NCI-H128 (cell line): ENCODE data around the gene CCL23.
"Not testable (repeated sequence)": the region's sequence is repeated elsewhere in the genome, so short reads cannot be mapped to it uniquely, and the experiment has no call there.

Experiments
- DNase-seq: peaks from one replicate; lab custom pipeline; 2025; ENCODE audit not compliant: unreplicated experiment; lab: John Stamatoyannopoulos, UW

The CCL23 gene

DNA sequence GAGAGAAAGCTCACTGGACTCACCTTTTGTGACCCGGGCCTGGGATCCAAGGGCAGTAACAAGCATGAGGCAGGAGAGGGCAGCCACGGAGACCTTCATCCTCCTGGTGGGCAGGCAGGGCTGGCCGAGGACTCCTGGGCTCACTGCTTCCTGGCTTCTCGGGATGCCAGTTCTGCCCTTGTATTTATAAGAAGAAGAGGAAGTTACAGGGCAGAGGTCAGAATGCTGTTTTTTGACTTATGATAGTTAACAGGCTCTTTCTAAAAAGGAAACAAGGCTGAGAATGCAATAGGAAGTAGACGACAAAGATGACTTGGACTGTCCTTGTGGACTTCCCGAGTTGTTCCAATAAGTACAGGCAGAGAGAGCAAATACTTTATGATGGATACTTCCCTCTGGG lies at the start of gene CCL23:
TSS of gene CCL23 (minus strand) at position 174 of the 400 bp plus-strand sequence. CDS start at position 99, 75 bp downstream.
- DNase-seq: no peak

DNA sequence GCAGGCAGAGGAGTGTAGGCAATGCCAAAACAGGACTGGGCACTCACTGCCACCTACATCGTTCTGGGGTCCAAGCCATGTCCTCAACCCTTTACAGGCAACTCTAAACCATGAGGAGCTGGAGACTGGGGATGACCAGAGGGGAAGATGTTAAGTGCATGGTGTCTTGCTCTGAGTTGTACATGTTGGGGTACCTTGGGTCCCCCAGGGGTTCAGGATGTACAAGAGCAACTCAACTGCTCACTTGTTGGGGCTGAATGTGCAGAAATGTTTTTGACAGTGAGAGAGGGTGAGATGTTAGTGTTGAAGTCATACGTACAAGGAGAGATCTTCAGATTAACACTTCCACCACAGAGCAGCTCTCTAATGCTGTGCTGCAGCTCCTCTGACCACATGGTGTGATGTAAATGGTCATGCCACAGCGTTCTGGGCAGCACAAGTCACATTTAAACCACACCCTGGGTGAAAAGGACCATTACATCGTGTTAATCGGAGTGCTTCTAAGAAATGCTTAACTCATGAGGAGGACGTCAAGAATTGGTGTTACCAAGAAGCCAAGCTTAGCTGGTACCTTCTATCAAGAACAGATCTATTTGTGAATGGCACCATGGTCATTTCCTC lies 48.7 kb upstream of the CCL23 start:
- no peak for DNase-seq

DNA sequence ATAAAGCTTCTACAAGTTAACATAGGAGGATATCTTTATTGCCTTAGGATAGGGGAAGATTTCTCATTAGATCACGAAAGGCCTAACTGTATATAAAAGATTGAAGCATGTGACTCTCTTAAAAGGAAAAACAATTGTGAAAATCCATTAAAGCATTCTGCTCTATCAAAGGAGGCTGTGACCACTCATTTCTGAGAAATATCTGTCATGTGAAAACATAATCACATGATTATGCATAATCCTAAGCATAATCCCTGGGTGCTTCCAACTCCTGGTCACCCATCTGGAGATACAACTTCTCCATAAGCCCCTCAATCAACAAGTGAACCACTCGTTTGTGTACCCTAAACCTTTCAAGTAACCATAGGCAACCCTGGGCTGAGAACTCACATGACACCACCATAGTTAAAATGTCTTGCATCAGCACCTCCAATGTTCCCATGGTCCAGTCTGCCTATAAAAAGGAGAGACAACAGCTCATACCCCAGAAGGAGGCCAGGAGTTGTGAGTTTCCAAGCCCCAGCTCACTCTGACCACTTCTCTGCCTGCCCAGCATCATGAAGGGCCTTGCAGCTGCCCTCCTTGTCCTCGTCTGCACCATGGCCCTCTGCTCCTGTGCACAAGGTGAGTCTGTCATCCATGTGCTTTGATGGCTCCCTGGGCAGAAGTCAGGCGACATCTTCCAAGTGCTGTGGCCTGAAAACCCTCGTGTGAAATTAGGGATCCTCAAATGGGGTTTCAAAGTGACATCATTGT lies 46.2 kb upstream of the CCL23 start, which contains the start of gene CCL18:
TSS of gene CCL18 (plus strand) at position 487 of the 756 bp plus-strand sequence. CDS start at position 558, 71 bp downstream.
- no peak for DNase-seq

DNA sequence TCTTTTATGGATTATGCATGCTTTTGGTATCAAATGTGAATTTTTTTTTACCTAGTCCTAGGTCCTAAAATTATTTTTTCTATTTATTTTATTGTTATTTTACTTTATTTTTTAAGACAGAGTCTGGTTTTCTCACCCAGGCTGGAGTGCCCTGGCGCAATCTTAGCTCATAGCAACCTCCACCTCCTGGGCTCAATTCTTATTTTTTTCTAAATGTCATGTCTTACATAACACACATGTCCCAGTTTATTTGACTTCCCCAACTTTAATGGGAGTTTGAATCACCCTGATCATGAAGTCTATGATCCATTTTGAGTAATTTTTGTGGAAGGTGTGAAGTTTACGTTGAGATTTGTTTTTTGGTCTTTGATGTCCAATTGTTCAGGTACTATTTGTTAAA lies 43.0 kb upstream of the CCL23 start:
- no peak for DNase-seq

DNA sequence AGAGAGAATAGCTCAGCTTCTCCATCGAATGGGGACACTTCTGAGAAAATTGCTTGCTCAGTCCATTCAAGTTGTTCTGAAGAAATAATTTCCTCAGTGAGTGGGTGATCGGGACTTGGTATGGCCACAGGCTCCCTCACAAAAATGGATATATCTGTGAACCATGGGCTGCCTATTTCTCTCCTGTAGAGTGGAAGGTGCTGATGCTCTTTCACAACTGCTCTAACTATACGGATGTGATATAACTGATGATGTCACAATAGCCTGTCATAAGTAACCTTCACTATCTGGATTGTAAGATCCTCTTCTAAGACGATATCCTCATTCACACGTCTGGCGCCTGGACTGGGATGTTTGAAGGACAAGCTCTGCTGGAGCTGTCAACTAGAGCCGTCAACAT lies 41.6 kb upstream of the CCL23 start:
- no peak for DNase-seq

- DNase-seq: no peak
These were observed 40.1 kb upstream of the CCL23 start for GRCh38 chr17:36057911-36058310.

- no peak for DNase-seq
These were observed 38.2 kb upstream of the CCL23 start for GRCh38 chr17:36055921-36056520.

- DNase-seq: no peak
These were observed 37.4 kb upstream of the CCL23 start for GRCh38 chr17:36055171-36055570.

- no peak for DNase-seq
These were observed 31.9 kb upstream of the CCL23 start for GRCh38 chr17:36049643-36050042.

- no peak for DNase-seq
These were observed 30.3 kb upstream of the CCL23 start for GRCh38 chr17:36048066-36048465.

DNA sequence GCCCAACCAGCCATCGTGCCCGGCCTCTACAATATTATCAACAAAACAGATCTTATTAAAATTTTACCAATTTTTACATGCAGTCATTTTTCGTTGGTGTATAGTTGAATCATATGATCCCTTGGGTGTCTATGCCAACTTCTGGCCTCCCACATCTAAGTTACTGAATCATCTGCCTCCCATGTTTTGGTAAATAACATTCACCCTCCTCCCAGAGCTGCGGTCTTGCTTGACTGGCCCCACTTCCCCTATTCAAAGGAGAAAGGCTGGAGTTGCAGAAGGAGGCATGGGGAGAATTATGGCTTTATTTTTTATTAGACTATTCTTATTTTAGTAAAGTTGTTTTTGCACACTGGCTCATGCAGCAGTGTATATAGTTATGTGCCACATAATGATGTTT lies 18.5 kb upstream of the CCL23 start:
- no peak for DNase-seq

DNA sequence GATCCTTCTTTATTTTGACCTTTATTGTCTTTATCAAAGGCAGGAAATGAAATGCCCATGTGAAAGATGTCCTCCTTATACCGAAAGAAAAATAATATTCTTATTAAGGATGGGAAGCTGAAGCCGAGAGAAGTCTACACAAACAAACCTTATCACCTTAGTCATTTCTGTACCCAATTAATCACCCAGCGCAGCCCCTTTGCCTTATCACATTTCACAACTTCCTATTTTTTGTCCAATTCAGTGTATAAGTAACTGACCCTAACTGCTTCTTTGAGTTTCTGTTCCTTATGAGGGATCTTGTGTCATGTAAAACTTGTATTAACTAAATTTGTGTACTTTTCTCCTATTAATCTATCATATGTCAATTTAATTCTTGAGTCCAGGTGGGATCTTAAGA lies 16.4 kb upstream of the CCL23 start:
- DNase-seq: no peak

DNA sequence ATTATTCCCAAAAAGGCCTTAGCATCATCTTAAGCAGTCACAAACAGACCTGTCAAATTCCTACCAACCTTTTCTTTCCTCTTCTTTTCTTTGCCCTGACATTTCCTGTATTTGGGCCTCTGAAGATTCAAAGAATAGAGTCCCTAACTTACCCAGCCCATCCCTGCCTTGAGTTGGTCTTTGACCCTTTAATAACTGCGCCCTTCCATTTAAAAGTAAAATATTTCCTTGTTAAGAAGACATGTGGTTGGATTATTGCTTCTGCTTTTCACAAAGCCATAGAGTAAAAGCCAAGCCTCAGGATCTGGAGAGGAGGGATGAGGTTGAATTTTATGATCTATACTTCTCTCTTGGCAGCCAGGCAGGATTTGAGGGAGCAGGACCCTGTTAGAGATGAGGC lies 13.2 kb upstream of the CCL23 start:
- no peak for DNase-seq

GRCh38 chr17:36027761-36028160 lies 10.0 kb upstream of the CCL23 start:
- no peak for DNase-seq

DNA sequence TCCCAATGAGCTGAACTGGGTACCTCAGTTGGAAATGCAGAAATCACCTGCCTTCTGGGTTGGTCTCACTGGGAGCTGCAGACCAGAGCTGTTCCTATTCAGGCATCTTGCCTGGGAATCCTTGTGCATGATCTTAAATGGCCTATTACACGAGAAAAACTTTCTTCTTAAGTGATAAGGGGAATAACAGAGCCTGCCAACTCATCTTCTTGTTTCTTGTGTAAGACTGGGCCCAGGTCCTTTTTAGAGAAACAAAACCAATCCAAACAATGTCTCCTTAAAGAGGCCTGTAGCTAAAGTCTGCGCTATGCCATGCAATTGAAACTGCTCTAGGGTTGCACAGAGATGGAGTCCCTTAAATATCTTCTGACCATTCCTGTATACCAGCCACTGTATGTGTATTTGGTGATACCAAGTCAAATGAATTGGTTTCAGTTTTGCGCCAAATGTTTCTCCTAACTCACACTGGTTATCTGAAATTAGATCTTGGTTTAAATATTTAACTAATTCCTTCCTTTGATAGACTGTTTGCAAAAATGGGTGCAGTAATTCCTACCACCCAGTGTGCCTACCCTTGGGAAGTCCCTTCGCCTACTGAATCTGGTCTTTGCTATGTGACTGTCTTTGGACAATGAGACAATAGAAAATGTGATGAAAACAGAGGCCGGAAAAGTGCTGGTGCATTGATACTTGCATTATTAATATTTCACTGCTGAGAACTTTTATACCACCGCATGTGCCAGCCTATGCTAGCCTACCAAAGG lies 6.5 kb upstream of the CCL23 start:
- no peak for DNase-seq

- DNase-seq: no peak
These were observed 1.7 kb upstream of the CCL23 start for GRCh38 chr17:36019423-36019822.

DNA sequence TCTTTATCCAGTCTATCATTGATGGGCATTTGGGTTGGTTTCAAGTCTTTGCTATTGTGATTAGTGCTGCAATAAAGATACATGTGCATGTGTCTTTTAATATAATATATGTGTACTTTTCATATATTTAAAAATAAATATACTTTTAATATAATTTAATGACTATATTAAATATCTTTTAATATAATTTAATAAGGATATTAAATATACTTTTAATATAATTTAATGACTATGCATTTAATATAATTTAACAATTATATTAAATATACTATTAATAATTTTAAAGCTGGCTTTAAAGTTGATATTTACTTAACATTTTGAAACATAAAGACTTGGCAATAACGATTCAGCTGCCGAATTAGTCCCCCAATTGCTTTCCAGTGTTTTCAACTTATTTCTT lies 1.2 kb downstream of the CCL23 start:
- DNase-seq: no peak

DNA sequence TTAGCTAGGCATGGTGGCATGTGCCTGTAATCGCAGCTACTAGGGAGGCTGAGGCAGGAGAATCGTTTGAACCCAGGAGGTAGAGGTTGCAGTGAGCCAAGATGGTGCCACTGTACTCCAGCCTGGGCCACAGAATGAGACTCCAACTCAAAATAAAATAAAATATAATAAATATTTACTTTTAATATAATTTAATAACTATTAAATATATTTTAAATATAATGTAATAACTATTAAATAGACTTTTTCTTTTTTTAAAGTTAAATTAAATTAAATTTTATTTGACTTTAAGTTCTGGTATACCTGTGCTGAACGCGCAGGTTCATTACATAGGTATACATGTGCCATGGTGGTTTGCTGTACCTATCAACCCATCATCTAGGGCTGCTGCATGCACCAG lies 1.9 kb downstream of the CCL23 start:
- DNase-seq: not testable (repeated sequence)

DNA sequence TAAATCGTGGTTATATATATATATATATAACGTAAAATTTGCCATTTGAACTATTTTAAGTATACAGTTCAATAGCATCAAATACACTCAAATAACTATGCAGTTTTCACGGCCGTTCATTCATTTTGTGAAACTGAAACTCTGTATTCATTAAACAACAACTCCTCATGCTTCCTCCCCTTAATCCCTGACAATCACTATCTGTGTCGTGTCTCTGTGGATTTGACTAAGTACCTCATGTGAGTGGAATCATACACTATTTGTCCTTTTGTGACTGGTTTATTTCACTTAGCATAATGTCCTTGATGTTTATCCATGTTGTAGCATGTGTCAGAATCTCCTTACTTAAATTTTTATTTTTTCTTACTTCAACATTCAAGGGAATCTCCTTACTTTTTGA lies 2.8 kb downstream of the CCL23 start:
- no peak for DNase-seq

DNA sequence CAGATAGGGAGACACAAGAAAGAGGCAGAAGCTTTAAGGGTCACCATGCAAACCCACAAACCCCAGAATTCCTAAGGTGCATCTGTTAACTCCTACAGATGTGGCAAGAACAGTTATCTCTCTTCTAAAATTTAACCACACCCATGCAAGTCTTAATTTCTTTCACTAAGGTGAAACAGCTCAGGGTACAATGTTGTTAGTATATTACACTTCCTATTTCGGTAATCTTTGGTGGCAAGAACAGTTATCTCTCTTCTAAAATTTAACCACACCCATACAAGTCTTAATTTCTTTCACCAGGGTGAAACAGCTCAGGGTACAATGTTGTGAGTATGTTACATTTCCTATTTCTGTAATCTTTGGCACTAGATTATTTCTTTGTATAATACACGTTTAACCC lies 6.6 kb downstream of the CCL23 start:
- DNase-seq: no peak

- DNase-seq: no peak
These were observed 8.6 kb downstream of the CCL23 start for GRCh38 chr17:36008998-36009665.
